Measurements from ENCODE around the gene PEX3. TPM values are rescaled to one million over a fixed set of nuclear protein-coding genes. Genes with fewer than 3 reads are reported as not detected.

Gene PEX3
- polyA plus RNA-seq, 3 donors = 3.2 to 6.9 (median 5.2) TPM

DNA sequence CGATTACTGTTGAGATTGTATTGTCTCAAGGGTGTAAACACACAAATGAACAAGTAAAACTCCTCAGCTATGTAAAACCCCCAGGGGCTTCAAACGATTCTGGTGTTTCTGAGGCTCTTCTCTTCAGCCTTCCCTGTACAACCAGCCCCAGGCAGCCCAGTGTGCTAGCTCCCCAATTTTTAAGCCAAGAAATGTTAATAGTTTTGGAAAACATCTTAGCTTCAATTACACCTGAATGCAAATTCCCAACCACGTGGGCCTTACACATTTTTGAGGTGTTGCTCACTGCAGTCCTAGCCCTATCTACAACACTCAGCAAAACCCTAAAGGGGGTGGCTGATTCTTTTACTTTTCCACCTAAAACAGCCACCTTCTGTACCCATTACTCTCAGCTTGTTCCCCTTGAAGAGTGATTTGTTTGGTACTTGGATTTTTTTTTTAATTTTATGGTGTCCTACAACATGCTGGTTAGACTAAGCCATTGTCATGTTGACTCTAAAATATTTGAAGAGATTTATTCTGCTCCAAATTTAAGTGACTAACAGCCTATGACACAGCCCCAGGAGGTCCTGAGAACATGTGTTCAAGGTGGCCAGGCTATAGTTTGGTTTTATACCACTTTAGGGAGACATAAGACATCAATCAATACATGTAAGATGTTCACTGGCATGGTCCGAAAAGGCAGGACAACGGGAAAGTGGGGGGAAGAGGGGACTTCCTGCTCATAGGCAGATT is 48.8 kb upstream of the PEX3 start:
- no peak for DNase-seq
- Histone ChIP-seq H3K9ac (ENCODE audit: insufficient read depth, low read length, poor library complexity, severe bottlenecking) (no peak overlapping the region), H3K36me3 (replicated peaks in 1 of 2; ENCODE audit: control insufficient read depth in 1 of 2, insufficient read depth in 2 of 2, low read length in 2 of 2) (no peaks in the 10 kb centered on the region), H3K4me1 (ENCODE audit: control insufficient read depth in 1 of 2, insufficient read depth in 2 of 2, low read length in 2 of 2) (peaks cover 5 to 13% of the 10 kb centered on the region in 2 donors), H3K9me3 (replicated peaks in 1 of 2; ENCODE audit: control insufficient read depth in 1 of 2, insufficient read depth in 1 of 2, low read length in 2 of 2) (no peaks in the 10 kb centered on the region), H3K27ac (ENCODE audit: low read depth in 1 of 2, low read length in 2 of 2) (no peak overlapping the region), H3K4me3 (replicated peaks in 1 of 3; ENCODE audit: low read depth in 2 of 3, low read length in 3 of 3) (no peak overlapping the region), H3K4me2 (replicated peaks; ENCODE audit: extremely low read depth, low read length, poor library complexity, severe bottlenecking) (no peak overlapping the region), H3K27me3 (ENCODE audit: control insufficient read depth in 2 of 2, insufficient read depth in 2 of 2, low read length in 2 of 2) (no peaks in the 10 kb centered on the region), H2AFZ (ENCODE audit: insufficient read depth, low read depth, low read length, poor library complexity, severe bottlenecking) (peak overlapping the region; percentile 9), H4K20me1 (ENCODE audit: insufficient read depth, low read length) (no peaks in the 10 kb centered on the region), H3K79me2 (ENCODE audit: insufficient read depth, low read length) (no peaks in the 10 kb centered on the region)
- Mint-ChIP-seq H3K9me3 (no peaks in the 10 kb centered on the region), H3K27me3 (ENCODE audit: low read depth in 3 of 3) (peaks cover 0 to 2% (median 0%) of the 10 kb centered on the region in 3 donors), H3K4me1 (peaks cover 13% of the 10 kb centered on the region), H3K36me3 (no peaks in the 10 kb centered on the region), H3K27ac (no peak overlapping the region), H3K4me3 (no peak overlapping the region)
- TF ChIP-seq, protein P1, sequence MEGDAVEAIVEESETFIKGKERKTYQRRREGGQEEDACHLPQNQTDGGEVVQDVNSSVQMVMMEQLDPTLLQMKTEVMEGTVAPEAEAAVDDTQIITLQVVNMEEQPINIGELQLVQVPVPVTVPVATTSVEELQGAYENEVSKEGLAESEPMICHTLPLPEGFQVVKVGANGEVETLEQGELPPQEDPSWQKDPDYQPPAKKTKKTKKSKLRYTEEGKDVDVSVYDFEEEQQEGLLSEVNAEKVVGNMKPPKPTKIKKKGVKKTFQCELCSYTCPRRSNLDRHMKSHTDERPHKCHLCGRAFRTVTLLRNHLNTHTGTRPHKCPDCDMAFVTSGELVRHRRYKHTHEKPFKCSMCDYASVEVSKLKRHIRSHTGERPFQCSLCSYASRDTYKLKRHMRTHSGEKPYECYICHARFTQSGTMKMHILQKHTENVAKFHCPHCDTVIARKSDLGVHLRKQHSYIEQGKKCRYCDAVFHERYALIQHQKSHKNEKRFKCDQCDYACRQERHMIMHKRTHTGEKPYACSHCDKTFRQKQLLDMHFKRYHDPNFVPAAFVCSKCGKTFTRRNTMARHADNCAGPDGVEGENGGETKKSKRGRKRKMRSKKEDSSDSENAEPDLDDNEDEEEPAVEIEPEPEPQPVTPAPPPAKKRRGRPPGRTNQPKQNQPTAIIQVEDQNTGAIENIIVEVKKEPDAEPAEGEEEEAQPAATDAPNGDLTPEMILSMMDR (IDR thresholded peaks at IDR 0.05) = no peak
- intact Hi-C loops (cut with micrococcal nuclease) = no loop called here
- 100% methylated on average over 1 of the region's 5 CpGs for WGBS (ENCODE audit: insufficient coverage)

DNA sequence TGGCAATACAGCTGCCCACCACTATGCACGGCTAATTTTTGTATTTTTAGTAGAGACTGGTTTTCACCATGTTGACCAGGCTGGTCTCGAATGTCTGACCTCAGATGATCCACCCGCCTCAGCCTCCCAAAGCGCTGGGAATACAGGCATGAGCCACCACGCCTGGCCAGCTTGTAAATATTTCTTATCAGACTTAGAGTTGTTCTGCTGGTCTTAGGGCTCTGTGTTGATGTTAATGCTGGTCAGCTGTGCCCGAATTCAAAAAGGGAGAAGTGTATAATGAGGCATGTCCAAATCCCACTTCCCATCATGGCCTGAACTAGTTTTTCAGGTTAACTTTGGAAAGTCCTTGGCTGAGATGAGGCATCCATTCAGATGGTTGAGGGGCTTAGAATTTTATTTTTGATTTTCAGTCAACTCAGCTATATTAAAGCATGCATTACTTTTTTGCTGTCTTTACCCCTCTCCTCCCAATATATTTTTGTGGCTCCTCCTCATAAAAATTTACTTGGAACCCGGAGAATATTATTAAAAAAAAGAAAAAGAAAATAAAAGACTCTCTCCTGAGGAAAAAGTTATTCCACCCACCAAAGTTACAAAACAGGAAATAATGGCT is 47.8 kb upstream of the PEX3 start:
- Histone ChIP-seq H3K36me3 (replicated peaks in 1 of 2; ENCODE audit: control insufficient read depth in 1 of 2, insufficient read depth in 2 of 2, low read length in 2 of 2) (no peaks in the 10 kb centered on the region), H2AFZ (ENCODE audit: insufficient read depth, low read depth, low read length, poor library complexity, severe bottlenecking) (no peak overlapping the region), H3K9ac (ENCODE audit: insufficient read depth, low read length, poor library complexity, severe bottlenecking) (no peak overlapping the region), H3K79me2 (ENCODE audit: insufficient read depth, low read length) (no peaks in the 10 kb centered on the region), H3K27me3 (ENCODE audit: control insufficient read depth in 2 of 2, insufficient read depth in 2 of 2, low read length in 2 of 2) (no peaks in the 10 kb centered on the region), H4K20me1 (ENCODE audit: insufficient read depth, low read length) (no peaks in the 10 kb centered on the region), H3K27ac (ENCODE audit: low read depth in 1 of 2, low read length in 2 of 2) (no peak overlapping the region), H3K4me2 (replicated peaks; ENCODE audit: extremely low read depth, low read length, poor library complexity, severe bottlenecking) (no peak overlapping the region), H3K4me3 (replicated peaks in 1 of 3; ENCODE audit: low read depth in 2 of 3, low read length in 3 of 3) (no peak overlapping the region), H3K4me1 (ENCODE audit: control insufficient read depth in 1 of 2, insufficient read depth in 2 of 2, low read length in 2 of 2) (peaks cover 5 to 13% of the 10 kb centered on the region in 2 donors), H3K9me3 (replicated peaks in 1 of 2; ENCODE audit: control insufficient read depth in 1 of 2, insufficient read depth in 1 of 2, low read length in 2 of 2) (no peaks in the 10 kb centered on the region)
- 93% methylated on average over 5 of the region's 7 CpGs for WGBS (ENCODE audit: insufficient coverage)
- Mint-ChIP-seq H3K4me1 (peaks cover 13% of the 10 kb centered on the region), H3K9me3 (no peaks in the 10 kb centered on the region), H3K36me3 (no peaks in the 10 kb centered on the region), H3K27ac (no peak overlapping the region), H3K27me3 (ENCODE audit: low read depth in 3 of 3) (peaks cover 0 to 2% (median 0%) of the 10 kb centered on the region in 3 donors), H3K4me3 (no peak overlapping the region)
- intact Hi-C loops (cut with micrococcal nuclease) = no loop called here
- TF ChIP-seq, protein P1 (IDR thresholded peaks at IDR 0.05) = no peak
- no peak for DNase-seq

Measured in CD14-positive monocyte (primary cell).